ENCODE data around the gene IQSEC1. TPM values are rescaled to one million over a fixed set of nuclear protein-coding genes. Genes with fewer than 3 reads are reported as not detected.
A peak's percentile ranks its signal among the peaks of the same experiment; 100 is the strongest.

Gene IQSEC1
- total and polyA plus RNA-seq, 9 of the 15 experiments (the other 6 are each of a cell fraction or from before 2014, with no cell fraction given): 0.56 to 39.0 (median 6.8) TPM

DNA sequence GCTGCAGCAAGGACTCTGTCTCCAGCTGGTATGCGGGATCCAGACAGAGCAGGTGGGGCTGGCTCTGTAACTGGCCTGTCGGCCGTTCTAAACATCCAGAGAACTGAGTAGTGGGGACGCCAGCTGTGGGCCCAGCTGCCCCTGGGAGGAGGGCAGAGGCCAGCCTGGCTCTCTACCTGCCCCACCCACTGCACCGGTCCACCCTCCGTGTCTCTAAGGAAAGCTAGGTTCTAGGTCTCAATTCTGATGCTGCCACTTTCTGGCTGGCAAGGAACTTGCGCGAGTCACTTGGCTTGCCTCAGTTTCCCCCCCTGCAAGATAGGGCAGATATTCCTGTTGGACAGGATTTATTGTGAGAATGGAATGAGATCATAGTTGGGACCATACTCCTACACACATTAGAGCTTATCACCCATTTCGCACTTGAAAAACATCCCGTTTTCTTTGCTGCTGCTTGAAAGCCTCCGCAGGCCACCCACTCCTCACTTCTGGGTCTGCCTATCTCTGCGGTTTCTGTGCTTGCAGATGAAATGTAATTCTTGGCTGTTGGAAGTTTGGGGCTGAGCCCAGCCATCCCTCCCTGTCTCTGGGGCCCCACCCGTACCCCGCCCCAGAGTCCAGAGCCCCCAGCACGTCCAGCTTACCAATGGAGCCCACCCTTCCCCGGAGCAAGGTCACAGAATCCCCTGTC is 65.8 kb downstream of the IQSEC1 start (continued):
- TF ChIP-seq MEIS2 (IDR thresholded peaks at IDR 0.05; ENCODE audit: partially characterized antibody) (peak; percentile 85), ATF1 (CRISPR knock-in tag; IDR thresholded peaks at IDR 0.05) (no peak), ATF1 (tag; IDR thresholded peaks at IDR 0.05) (peak; percentile 14; the same call in 1 of the 2 replicates), NCOA1 (IDR thresholded peaks at IDR 0.05; ENCODE audit: low read depth) (peak; percentile 58; the same call in 1 of the 2 replicates), LCOR (CRISPR knock-in tag; IDR thresholded peaks at IDR 0.05) (peak; percentile 78; the same call in 1 of the 2 replicates), MTF1 (CRISPR knock-in tag; IDR thresholded peaks at IDR 0.05; ENCODE audit: borderline replicate concordance) (no peak), ARNT (IDR thresholded peaks at IDR 0.05) (peak; percentile 47 to 58; a peak in 1 of 4 replicates), HNRNPK (IDR thresholded peaks at IDR 0.05; ENCODE audit: low read depth, low read length, poor library complexity, severe bottlenecking) (no peak), TCF7 (IDR thresholded peaks at IDR 0.05; ENCODE audit: borderline replicate concordance) (peak; percentile 98), POLR2A (conservative IDR thresholded peaks at IDR 0.05) (no peak), ZKSCAN1 (IDR thresholded peaks at IDR 0.05; ENCODE audit: low read depth, low read length) (no peak), MXD1 (CRISPR knock-in tag; IDR thresholded peaks at IDR 0.05; ENCODE audit: borderline replicate concordance, poor library complexity, severe bottlenecking) (no peak), NBN (IDR thresholded peaks at IDR 0.05; ENCODE audit: low read depth) (0 out of 2 replicates have a peak, but pooled peaks have one; percentile 40), CREB1 (IDR thresholded peaks at IDR 0.05) (peak; percentile 44; the same call in 1 of the 2 replicates), CREB1 (CRISPR knock-in tag; IDR thresholded peaks at IDR 0.05) (no peak), ESRRA (IDR thresholded peaks at IDR 0.05; ENCODE audit: borderline replicate concordance, low read depth) (peak; percentile 73; the same call in 1 of the 2 replicates), ZEB2 (IDR thresholded peaks at IDR 0.05) (no peak), NFE2 (IDR thresholded peaks at IDR 0.05; ENCODE audit: low read depth) (no peak), FOS (IDR thresholded peaks at IDR 0.05; ENCODE audit: extremely low read depth, insufficient read length) (no peak)
- TF ChIP-seq, protein P1, sequence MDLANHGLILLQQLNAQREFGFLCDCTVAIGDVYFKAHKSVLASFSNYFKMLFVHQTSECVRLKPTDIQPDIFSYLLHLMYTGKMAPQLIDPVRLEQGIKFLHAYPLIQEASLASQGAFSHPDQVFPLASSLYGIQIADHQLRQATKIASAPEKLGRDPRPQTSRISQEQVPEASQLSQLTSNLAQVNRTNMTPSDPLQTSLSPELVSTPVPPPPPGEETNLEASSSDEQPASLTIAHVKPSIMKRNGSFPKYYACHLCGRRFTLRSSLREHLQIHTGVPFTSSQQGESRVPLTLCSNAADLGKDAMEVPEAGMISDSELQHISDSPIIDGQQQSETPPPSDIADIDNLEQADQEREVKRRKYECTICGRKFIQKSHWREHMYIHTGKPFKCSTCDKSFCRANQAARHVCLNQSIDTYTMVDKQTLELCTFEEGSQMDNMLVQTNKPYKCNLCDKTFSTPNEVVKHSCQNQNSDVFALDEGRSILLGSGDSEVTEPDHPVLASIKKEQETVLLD (IDR thresholded peaks at IDR 0.05): peak; percentile 39; the same call in 1 of the 2 replicates
- TF ChIP-seq, protein P2, sequence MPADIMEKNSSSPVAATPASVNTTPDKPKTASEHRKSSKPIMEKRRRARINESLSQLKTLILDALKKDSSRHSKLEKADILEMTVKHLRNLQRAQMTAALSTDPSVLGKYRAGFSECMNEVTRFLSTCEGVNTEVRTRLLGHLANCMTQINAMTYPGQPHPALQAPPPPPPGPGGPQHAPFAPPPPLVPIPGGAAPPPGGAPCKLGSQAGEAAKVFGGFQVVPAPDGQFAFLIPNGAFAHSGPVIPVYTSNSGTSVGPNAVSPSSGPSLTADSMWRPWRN (IDR thresholded peaks at IDR 0.05; ENCODE audit: low read depth): 0 out of 2 replicates have a peak, but pooled peaks have one; percentile 52
- TF ChIP-seq, protein P3, sequence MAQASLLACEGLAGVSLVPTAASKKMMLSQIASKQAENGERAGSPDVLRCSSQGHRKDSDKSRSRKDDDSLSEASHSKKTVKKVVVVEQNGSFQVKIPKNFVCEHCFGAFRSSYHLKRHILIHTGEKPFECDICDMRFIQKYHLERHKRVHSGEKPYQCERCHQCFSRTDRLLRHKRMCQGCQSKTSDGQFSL (CRISPR knock-in tag; IDR thresholded peaks at IDR 0.05): no peak
- TF ChIP-seq, protein P3 (tag; IDR thresholded peaks at IDR 0.05): no peak
- TF ChIP-seq, protein P4, sequence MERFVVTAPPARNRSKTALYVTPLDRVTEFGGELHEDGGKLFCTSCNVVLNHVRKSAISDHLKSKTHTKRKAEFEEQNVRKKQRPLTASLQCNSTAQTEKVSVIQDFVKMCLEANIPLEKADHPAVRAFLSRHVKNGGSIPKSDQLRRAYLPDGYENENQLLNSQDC (CRISPR knock-in tag; IDR thresholded peaks at IDR 0.05): no peak
